Muscle of arm (tissue), 12 donors: Measurements from ENCODE around the gene CTNNBL1. TPM values are rescaled to one million over a fixed set of nuclear protein-coding genes. Genes with fewer than 3 reads are reported as not detected.

Experiments
- DNase-seq: peaks from one replicate; pipeline ENCODE4 v3.0.0-alpha.2; 2013
- polyA plus RNA-seq, 12 donors: library from polyadenylated mRNA; unstranded; fragments of 120-200 nt; gene quantifications; one replicate each; pipeline ENCODE4 v1.2.1, GENCODE V29; 2013; ENCODE audit not compliant: insufficient read length in 12 of 12

CTNNBL1 gene
- polyA plus RNA-seq, 12 donors = 14.9 to 39.1 (median 28.9) TPM; not detected in 1

- no peak for DNase-seq
Measured at GRCh38 chr20:37773291-37773826, 79.5 kb downstream of the CTNNBL1 start.

GRCh38 chr20:37774156-37774555 is 80.3 kb downstream of the CTNNBL1 start:
- no peak for DNase-seq

GRCh38 chr20:37775200-37775599 is 81.4 kb downstream of the CTNNBL1 start:
- no peak for DNase-seq

GRCh38 chr20:37776049-37776448 is 82.2 kb downstream of the CTNNBL1 start:
- no peak for DNase-seq

- DNase-seq = no peak
Measured at GRCh38 chr20:37776526-37776925, 82.7 kb downstream of the CTNNBL1 start.

GRCh38 chr20:37777012-37777950 is 83.5 kb downstream of the CTNNBL1 start:
- DNase-seq = no peak

- DNase-seq = peak; percentile 20
Measured at GRCh38 chr20:37777988-37778659, 84.3 kb downstream of the CTNNBL1 start.

GRCh38 chr20:37781626-37782025 is 87.8 kb downstream of the CTNNBL1 start:
- DNase-seq = no peak

GRCh38 chr20:37786043-37786442 is 92.2 kb downstream of the CTNNBL1 start:
- DNase-seq = no peak

GRCh38 chr20:37789408-37789807 is 95.6 kb downstream of the CTNNBL1 start:
- DNase-seq = no peak

GRCh38 chr20:37790900-37791299 is 97.1 kb downstream of the CTNNBL1 start:
- no peak for DNase-seq

- no peak for DNase-seq
Measured at GRCh38 chr20:37796121-37796520, 102.3 kb downstream of the CTNNBL1 start.

GRCh38 chr20:37796733-37797132 is 102.9 kb downstream of the CTNNBL1 start:
- no peak for DNase-seq

GRCh38 chr20:37797669-37798175 is 103.9 kb downstream of the CTNNBL1 start:
- DNase-seq = no peak

GRCh38 chr20:37798312-37798711 is 104.5 kb downstream of the CTNNBL1 start:
- DNase-seq = no peak

- DNase-seq = no peak
Measured at GRCh38 chr20:37800618-37801017, 106.8 kb downstream of the CTNNBL1 start.

- DNase-seq = no peak
Measured at GRCh38 chr20:37801921-37802320, 108.1 kb downstream of the CTNNBL1 start.

- DNase-seq = no peak
Measured at GRCh38 chr20:37803438-37804307, 109.8 kb downstream of the CTNNBL1 start.

- DNase-seq = no peak
Measured at GRCh38 chr20:37804584-37805566, 111.0 kb downstream of the CTNNBL1 start.
